A549 (cell line): ENCODE results near the gene CA9.

ENCODE experiments used
- CBX2 ChIP-seq: fragments of 200-600 bp; sonication (generic); IDR thresholded peaks from 2 replicates; pipeline ENCODE4 v1.6.1; 2016; ENCODE audit warnings: low read depth, mild to moderate bottlenecking, borderline replicate concordance
- CHD2 ChIP-seq: fragments of 150-350 bp; IDR thresholded peaks from 2 replicates; pipeline ENCODE4 v1.6.1; 2014; ENCODE audit warnings: low read length; ENCODE audit not compliant: partially characterized antibody
- CTCF ChIP-seq: fragments of >200 bp; sonication (Bioruptor Twin); formaldehyde crosslinking; IDR thresholded peaks from 3 replicates; pipeline ENCODE4 v1.5.1; 2016
- HOXA7 ChIP-seq: fragments of 250-450 bp; sonication (Bioruptor Pico); IDR thresholded peaks from 2 replicates; pipeline ENCODE4 v1.5.0; 2020; ENCODE audit warnings: mild to moderate bottlenecking, moderate library complexity
- POLR2A ChIP-seq: IDR thresholded peaks from 2 replicates; pipeline ENCODE4 v1.6.1; 2012; ENCODE audit warnings: mild to moderate bottlenecking, low read length
- REST ChIP-seq: fragments of 200-600 bp; sonication (generic); IDR thresholded peaks from 2 replicates; pipeline ENCODE4 v1.6.1; 2016; ENCODE audit warnings: antibody characterized with exemption, mild to moderate bottlenecking, moderate library complexity
- SMC3 ChIP-seq: fragments of >200 bp; sonication (Bioruptor Twin); formaldehyde crosslinking; IDR thresholded peaks from 3 replicates; pipeline ENCODE4 v1.6.1; 2018; ENCODE audit warnings: inconsistent platforms
- TP53 ChIP-seq: fragments of 250-450 bp; sonication (Bioruptor Pico); IDR thresholded peaks from 2 replicates; pipeline ENCODE4 v1.5.0; 2021; ENCODE audit warnings: mild to moderate bottlenecking, moderate library complexity
- ZNF302 ChIP-seq: fragments of 250-450 bp; sonication (Bioruptor Pico); IDR thresholded peaks from 2 replicates; pipeline ENCODE4 v1.9.0; 2021; ENCODE audit warnings: inconsistent platforms, mild to moderate bottlenecking, moderate library complexity

GRCh38 chr9:35662437-35662836 is 11.3 kb upstream of the CA9 start:
- TF ChIP-seq CTCF: no peak
- TF ChIP-seq TP53 (CRISPR knock-in tag): no peak
- TF ChIP-seq HOXA7 (CRISPR knock-in tag): no peak
- TF ChIP-seq SMC3: no peak
- TF ChIP-seq ZNF302 (CRISPR knock-in tag): no peak
- TF ChIP-seq REST: no peak
- TF ChIP-seq CBX2: no peak
- no peak for TF ChIP-seq CHD2
- TF ChIP-seq POLR2A: no peak
